GM12892 (cell line): ENCODE measurements around the gene RGL2.

ENCODE experiments used
- DNase-seq: peaks from one replicate; pipeline ENCODE4 v3.0.0; 2011; ENCODE audit not compliant: insufficient read length
- FAIRE-seq: peaks from 2 replicates; lab custom pipeline; 2011; peaks lifted over from hg19 to GRCh38; lab: Jason Lieb, UNC
- POLR2A ChIP-seq: IDR thresholded peaks from 2 replicates; pipeline ENCODE4 v1.6.1; 2011; ENCODE audit warnings: low read depth, low read length, control low read depth
- POLR2AphosphoS5 ChIP-seq: IDR thresholded peaks from 2 replicates; pipeline ENCODE4 v1.6.1; 2011; ENCODE audit warnings: low read depth, low read length, control low read depth
- TAF1 ChIP-seq: IDR thresholded peaks from 2 replicates; pipeline ENCODE4 v1.6.1; 2011; ENCODE audit warnings: low read depth, mild to moderate bottlenecking, control low read depth, low read length, borderline replicate concordance

Gene RGL2

GRCh38 chr6:33251395-33252012 lies 47.2 kb downstream of the RGL2 start:
- DNase-seq (no peak), FAIRE-seq (no peak)
- no peak for TF ChIP-seq POLR2AphosphoS5
- TF ChIP-seq POLR2A, result no peak
- no peak for TF ChIP-seq TAF1

DNA sequence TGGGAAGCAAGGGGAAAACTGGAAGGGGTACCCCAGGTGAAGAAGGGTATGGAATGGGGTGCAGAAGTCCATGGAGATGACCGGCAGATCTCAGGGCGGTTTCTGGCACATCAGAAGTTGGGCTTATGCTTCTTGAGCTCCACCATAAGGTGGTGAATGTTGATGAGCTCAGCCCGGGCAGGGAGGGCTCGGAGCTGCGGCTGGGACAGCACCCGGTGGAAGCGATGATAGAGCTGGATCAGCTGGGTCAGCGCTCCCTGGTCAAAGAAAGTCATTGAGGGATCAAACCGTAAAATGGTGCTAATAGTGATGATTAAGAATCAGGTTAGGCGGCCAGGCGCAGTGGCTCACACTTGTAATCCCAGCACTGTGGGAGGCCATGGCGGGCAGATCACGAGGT lies 48.0 kb downstream of the RGL2 start:
- FAIRE-seq (no peak), DNase-seq (no peak)
- TF ChIP-seq POLR2A, result no peak
- TF ChIP-seq TAF1, result no peak
- no peak for TF ChIP-seq POLR2AphosphoS5

- no peak for FAIRE-seq
- TF ChIP-seq POLR2A (no peak), TAF1 (no peak), POLR2AphosphoS5 (no peak)
- DNase-seq, result no peak
Observed at GRCh38 chr6:33249732-33250630, 48.8 kb downstream of the RGL2 start.

DNA sequence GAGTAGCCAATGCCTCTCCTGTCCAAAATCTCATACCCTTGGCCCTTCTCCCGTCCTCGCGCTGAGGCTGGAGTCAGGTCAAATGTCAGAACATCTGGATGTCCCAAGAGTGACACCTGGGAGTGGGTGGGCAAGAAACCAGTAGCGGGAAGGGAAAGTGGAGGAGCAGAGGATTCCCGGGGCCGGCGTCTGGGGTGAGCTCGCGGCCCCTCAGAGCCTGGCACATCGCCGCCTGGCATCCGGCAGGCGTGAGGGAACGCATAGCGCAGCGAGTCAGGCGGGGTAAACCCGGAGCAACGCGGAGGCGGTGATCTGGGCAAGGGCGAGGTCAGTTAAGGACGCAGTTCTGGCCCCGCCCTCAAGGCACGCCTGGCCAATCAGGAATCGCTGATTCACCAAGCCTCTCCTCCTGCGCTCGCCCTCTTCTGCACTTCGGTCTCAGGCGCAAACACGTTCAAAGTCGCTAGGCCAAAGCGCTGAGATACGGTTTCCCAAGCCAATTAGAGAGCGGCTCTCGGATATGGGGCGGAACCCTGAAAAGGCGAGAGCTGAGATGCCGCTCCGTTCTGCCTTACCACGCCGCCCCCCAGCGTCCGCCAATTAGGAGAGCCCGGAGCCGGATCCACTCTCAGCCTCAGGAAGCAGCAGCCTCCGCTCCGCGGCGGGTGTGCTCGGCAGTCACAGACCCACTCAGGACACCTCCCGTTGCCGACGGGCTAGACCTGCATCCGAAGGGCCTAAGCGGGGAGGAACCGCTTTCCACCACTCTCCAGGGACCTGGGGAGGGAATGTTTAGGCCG lies 49.6 kb downstream of the RGL2 start:
- TF ChIP-seq POLR2AphosphoS5 (peak; percentile 94), POLR2A (peak; percentile 96), TAF1 (peak; percentile 56; the same call in 1 of the 2 replicates)
- FAIRE-seq, result peak; percentile 98
- peak; percentile 80 for DNase-seq

- no peak for DNase-seq
- TF ChIP-seq POLR2A, result no peak
- TF ChIP-seq TAF1, result no peak
- no peak for TF ChIP-seq POLR2AphosphoS5
- no peak for FAIRE-seq
Observed at GRCh38 chr6:33248643-33248931, 50.2 kb downstream of the RGL2 start.

DNA sequence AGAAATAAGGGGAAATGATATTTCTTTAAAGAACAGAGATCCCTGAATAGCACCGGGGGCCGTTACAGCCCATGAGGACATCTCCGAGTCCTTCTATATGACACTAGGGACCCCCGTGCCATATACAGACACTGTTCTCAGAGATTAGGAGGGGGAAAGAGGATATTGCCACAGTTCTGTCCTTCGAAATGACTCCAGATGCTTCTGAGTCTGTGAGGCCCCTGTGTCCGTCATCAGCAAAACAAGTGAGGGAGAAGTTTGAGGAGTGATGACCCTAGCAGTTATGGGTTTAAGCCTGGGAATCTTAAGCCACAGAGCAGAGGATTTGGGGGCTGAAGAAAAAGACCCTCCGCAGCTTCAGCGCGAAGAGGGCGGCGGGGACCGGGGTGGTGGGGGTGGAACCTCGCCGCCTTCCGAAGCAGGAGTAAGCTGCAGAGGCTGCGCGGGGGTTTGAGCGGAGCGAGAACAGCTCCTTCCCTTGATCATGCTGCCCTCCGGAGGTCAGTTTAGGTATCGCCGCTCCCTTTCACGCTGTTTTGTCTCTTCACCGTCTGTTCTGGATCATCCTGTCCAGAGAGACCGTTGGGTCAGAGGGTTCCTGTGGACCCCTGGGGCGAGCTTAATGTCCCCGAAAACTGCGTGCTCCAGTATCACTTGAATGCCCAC lies 50.6 kb downstream of the RGL2 start:
- TF ChIP-seq POLR2A, result no peak
- TF ChIP-seq TAF1, result no peak
- no peak for TF ChIP-seq POLR2AphosphoS5
- DNase-seq (peak; percentile 66), FAIRE-seq (peak; percentile 92)

DNA sequence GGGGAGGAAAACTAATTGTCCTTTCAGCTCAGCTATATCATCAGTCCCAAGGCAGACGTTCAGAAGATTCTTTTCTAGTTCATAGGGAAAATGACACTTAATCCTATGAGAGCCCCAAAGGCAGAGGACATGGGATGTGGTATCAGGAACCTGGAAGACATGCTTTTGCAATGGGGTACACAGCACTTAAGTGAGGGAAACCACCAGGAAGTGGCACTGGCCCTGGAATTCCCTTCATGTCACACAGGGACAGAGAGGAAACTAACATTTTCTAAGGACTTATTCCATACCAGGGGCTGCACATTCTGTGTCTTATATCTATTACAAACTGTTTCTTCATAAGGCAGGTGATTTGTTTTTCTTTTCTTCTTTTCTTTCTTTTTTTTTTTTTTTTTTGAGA lies 55.3 kb downstream of the RGL2 start:
- no peak for FAIRE-seq
- no peak for DNase-seq
- TF ChIP-seq POLR2A (no peak), TAF1 (no peak), POLR2AphosphoS5 (no peak)

DNA sequence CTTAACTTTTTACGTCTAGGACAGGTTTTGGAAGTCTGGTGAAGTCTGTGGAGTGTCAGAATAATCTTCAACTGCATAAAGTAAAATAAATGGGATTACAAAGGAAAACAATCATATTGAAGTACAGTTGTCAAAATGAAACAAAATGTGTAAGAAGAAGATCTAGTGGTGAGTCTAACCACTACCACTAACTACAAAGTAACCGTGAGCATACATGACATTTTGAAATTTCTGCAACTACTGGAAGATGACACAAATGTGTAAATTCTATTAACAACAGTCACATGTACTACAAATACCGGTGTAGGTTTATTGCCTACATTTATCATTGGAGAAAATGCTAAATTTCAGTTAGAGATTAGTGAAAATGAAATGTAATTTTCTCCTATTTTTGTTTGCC lies 56.8 kb downstream of the RGL2 start:
- FAIRE-seq, result no peak
- TF ChIP-seq TAF1 (no peak), POLR2AphosphoS5 (no peak), POLR2A (no peak)
- no peak for DNase-seq
